Stimulated activated CD8-positive, alpha-beta memory T cell treated with anti-CD3 and anti-CD28 coated beads, Interleukin-15, amount 100 ng/mL, for 4 hours (primary cell): ENCODE results near the gene ZIC3.

Experiments used
- DNase-seq, 2 donors: peaks; one replicate each; pipeline ENCODE4 v3.0.0-alpha.2; 2020; ENCODE audit warnings: low read depth in 2 of 2

Gene ZIC3

GRCh38 chrX:137574102-137574783, 8.3 kb downstream of the ZIC3 start:
- DNase-seq = no peak

- DNase-seq = no peak
Observed at GRCh38 chrX:137574784-137575293, 8.9 kb downstream of the ZIC3 start.

- no peak for DNase-seq
Observed at GRCh38 chrX:137575596-137576255, 9.8 kb downstream of the ZIC3 start.

- no peak for DNase-seq
Observed at GRCh38 chrX:137587151-137587550, 21.2 kb downstream of the ZIC3 start.

GRCh38 chrX:137600769-137601168, 34.8 kb downstream of the ZIC3 start:
- DNase-seq = no peak
